Measurements from ENCODE around the gene CARD8.

DNA sequence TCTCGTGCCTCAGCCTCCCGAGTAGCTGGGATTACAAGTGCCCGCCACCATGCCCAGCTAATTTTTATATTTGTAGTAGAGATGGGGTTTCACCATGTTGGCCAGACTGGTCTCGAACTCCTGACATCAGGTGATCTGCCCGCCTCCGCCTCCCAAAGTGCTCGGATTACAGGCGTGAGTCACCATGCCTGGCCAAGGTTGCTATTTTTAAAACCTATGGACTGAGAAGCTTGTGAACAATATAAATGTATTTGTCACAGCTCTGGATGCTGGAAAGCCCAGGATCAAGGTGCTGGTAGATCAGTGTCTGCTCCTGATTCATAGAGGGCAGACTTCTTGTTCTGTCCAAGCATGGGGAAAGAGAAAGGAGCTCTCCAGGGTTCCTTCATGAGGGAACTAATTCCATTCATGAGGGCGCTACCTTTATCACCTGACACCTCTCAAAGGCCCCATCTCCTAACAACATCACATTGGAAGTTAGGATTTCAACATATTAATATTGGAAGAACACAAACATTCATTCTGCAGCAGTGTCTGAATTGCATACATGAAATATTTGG, 16.1 kb downstream of the CARD8 start:
- no peak for TF ChIP-seq EZH2phosphoT487 (conservative IDR thresholded peaks at IDR 0.05; ENCODE audit: low read length)
- TF ChIP-seq, protein P1, sequence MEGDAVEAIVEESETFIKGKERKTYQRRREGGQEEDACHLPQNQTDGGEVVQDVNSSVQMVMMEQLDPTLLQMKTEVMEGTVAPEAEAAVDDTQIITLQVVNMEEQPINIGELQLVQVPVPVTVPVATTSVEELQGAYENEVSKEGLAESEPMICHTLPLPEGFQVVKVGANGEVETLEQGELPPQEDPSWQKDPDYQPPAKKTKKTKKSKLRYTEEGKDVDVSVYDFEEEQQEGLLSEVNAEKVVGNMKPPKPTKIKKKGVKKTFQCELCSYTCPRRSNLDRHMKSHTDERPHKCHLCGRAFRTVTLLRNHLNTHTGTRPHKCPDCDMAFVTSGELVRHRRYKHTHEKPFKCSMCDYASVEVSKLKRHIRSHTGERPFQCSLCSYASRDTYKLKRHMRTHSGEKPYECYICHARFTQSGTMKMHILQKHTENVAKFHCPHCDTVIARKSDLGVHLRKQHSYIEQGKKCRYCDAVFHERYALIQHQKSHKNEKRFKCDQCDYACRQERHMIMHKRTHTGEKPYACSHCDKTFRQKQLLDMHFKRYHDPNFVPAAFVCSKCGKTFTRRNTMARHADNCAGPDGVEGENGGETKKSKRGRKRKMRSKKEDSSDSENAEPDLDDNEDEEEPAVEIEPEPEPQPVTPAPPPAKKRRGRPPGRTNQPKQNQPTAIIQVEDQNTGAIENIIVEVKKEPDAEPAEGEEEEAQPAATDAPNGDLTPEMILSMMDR (IDR thresholded peaks at IDR 0.05; ENCODE audit: insufficient read depth, low read length, poor library complexity, severe bottlenecking), result no peak

Data from SU-DHL-6 (cell line).